ENCODE measurements around the gene ATF7IP.

Gene ATF7IP

GRCh38 chr12:14410841-14411569, 45.5 kb downstream of the ATF7IP start:
- no peak for TF ChIP-seq CTCF (IDR thresholded peaks at IDR 0.05; ENCODE audit: poor library complexity, severe bottlenecking)
- DNase-seq (ENCODE audit: low spot score): no peak
- H3K4me3 ChIP-seq (ENCODE audit: severe bottlenecking): no peak overlapping the region
- H3K27me3 ChIP-seq (ENCODE audit: insufficient read depth, poor library complexity, severe bottlenecking): no peaks in the 10 kb centered on the region
- no peaks in the 10 kb centered on the region for H3K9me3 ChIP-seq (ENCODE audit: severe bottlenecking)
- H3K36me3 ChIP-seq (ENCODE audit: low read depth): no peaks in the 10 kb centered on the region
- H3K27ac ChIP-seq (ENCODE audit: poor library complexity, severe bottlenecking): peak overlapping the region; percentile 13
- ATAC-seq (ENCODE audit: low read depth): peak; percentile 27; the same call in 1 of the 3 replicates
- H3K4me1 ChIP-seq (ENCODE audit: insufficient read depth, poor library complexity, severe bottlenecking): peaks cover 8% of the 10 kb centered on the region

GRCh38 chr12:14416658-14417057, 51.2 kb downstream of the ATF7IP start:
- peaks cover 5% of the 10 kb centered on the region; the same call in 1 of the 2 replicates for H3K36me3 ChIP-seq (ENCODE audit: low read depth)

GRCh38 chr12:14417715-14418114, 52.2 kb downstream of the ATF7IP start:
- TF ChIP-seq CTCF (IDR thresholded peaks at IDR 0.05; ENCODE audit: poor library complexity, severe bottlenecking): no peak
- ATAC-seq (ENCODE audit: low read depth): peak; percentile 72
- H3K4me3 ChIP-seq (ENCODE audit: severe bottlenecking): no peak overlapping the region

More at GRCh38 chr12:14416658-14417057, 51.2 kb downstream of the ATF7IP start:
- Histone ChIP-seq H3K27ac (ENCODE audit: poor library complexity, severe bottlenecking) (peak overlapping the region; percentile 37), H3K27me3 (ENCODE audit: insufficient read depth, poor library complexity, severe bottlenecking) (no peaks in the 10 kb centered on the region), H3K4me1 (ENCODE audit: insufficient read depth, poor library complexity, severe bottlenecking) (peaks cover 14% of the 10 kb centered on the region), H3K9me3 (ENCODE audit: severe bottlenecking) (no peaks in the 10 kb centered on the region), H3K4me3 (ENCODE audit: severe bottlenecking) (no peak overlapping the region)
- peak; percentile 25 for TF ChIP-seq CTCF (IDR thresholded peaks at IDR 0.05; ENCODE audit: poor library complexity, severe bottlenecking)
- DNase-seq (ENCODE audit: low spot score) (no peak), ATAC-seq (ENCODE audit: low read depth) (peak; percentile 68)

GRCh38 chr12:14418451-14418890, 53.0 kb downstream of the ATF7IP start:
- ATAC-seq (ENCODE audit: low read depth): no peak
- DNase-seq (ENCODE audit: low spot score): no peak
- no peaks in the 10 kb centered on the region for H3K27me3 ChIP-seq (ENCODE audit: insufficient read depth, poor library complexity, severe bottlenecking)
- H3K36me3 ChIP-seq (ENCODE audit: low read depth): peaks cover 7% of the 10 kb centered on the region; the same call in 1 of the 2 replicates
- peaks cover 14% of the 10 kb centered on the region for H3K4me1 ChIP-seq (ENCODE audit: insufficient read depth, poor library complexity, severe bottlenecking)
- H3K4me3 ChIP-seq (ENCODE audit: severe bottlenecking): no peak overlapping the region
- H3K27ac ChIP-seq (ENCODE audit: poor library complexity, severe bottlenecking): peak overlapping the region; percentile 37
- no peaks in the 10 kb centered on the region for H3K9me3 ChIP-seq (ENCODE audit: severe bottlenecking)
- TF ChIP-seq CTCF (IDR thresholded peaks at IDR 0.05; ENCODE audit: poor library complexity, severe bottlenecking): peak; percentile 30

More at GRCh38 chr12:14417715-14418114, 52.2 kb downstream of the ATF7IP start:
- Histone ChIP-seq H3K27ac (ENCODE audit: poor library complexity, severe bottlenecking) (peak overlapping the region; percentile 37), H3K4me1 (ENCODE audit: insufficient read depth, poor library complexity, severe bottlenecking) (peaks cover 14% of the 10 kb centered on the region), H3K9me3 (ENCODE audit: severe bottlenecking) (no peaks in the 10 kb centered on the region), H3K27me3 (ENCODE audit: insufficient read depth, poor library complexity, severe bottlenecking) (no peaks in the 10 kb centered on the region), H3K36me3 (ENCODE audit: low read depth) (peaks cover 7% of the 10 kb centered on the region; the same call in 1 of the 2 replicates)
- no peak for DNase-seq (ENCODE audit: low spot score)
